ENCODE data around the gene C1orf226. TPM values are rescaled to one million over a fixed set of nuclear protein-coding genes. Genes with fewer than 3 reads are reported as not detected.

C1orf226 gene
- total RNA-seq, 1 experiment from 2014 or later = 4.3 TPM

DNA sequence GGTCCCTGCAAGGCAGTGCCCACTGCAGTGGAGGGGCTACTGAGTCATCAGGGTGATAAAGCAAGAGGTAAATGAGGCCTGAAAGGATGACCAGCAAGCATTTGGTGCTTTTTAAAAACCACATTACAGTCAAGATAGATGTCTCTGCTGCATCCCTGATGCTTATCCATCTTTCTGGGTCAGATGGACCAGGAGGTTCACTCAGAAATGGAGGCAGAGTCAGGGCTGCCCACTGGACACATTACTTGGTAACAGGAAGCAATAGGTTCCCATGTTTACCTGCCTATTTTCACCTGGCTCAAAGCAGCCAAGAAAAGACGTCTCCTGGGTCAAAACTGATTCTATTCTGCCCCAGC is 8.5 kb upstream of the C1orf226 start:
- TF ChIP-seq EZH2phosphoT487 (IDR thresholded peaks at IDR 0.05; ENCODE audit: borderline replicate concordance, low read length) (no peak), EZH2 (IDR thresholded peaks at IDR 0.05; ENCODE audit: low read length, unreplicated experiment) (no peak)
- TF ChIP-seq, protein P1, sequence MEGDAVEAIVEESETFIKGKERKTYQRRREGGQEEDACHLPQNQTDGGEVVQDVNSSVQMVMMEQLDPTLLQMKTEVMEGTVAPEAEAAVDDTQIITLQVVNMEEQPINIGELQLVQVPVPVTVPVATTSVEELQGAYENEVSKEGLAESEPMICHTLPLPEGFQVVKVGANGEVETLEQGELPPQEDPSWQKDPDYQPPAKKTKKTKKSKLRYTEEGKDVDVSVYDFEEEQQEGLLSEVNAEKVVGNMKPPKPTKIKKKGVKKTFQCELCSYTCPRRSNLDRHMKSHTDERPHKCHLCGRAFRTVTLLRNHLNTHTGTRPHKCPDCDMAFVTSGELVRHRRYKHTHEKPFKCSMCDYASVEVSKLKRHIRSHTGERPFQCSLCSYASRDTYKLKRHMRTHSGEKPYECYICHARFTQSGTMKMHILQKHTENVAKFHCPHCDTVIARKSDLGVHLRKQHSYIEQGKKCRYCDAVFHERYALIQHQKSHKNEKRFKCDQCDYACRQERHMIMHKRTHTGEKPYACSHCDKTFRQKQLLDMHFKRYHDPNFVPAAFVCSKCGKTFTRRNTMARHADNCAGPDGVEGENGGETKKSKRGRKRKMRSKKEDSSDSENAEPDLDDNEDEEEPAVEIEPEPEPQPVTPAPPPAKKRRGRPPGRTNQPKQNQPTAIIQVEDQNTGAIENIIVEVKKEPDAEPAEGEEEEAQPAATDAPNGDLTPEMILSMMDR (conservative IDR thresholded peaks at IDR 0.05; ENCODE audit: low read depth, low read length) = no peak
- DNase-seq (no peak), ATAC-seq (no peak)
- no peak overlapping the region for H3K9ac ChIP-seq (ENCODE audit: low read length)
- H3K4me3 ChIP-seq (ENCODE audit: low read length) = no peak overlapping the region
- H3K27me3 ChIP-seq (ENCODE audit: low read length) = no peaks in the 10 kb centered on the region
- intact Hi-C loops (cut with micrococcal nuclease) = no loop called here
- BruUV-seq (replicated peaks) = no TSS peak
- no peaks in the 10 kb centered on the region for H3F3A ChIP-seq (ENCODE audit: low read length, unreplicated experiment)
- no peaks in the 10 kb centered on the region for H3K9me3 ChIP-seq (ENCODE audit: low read length)
- H3K27ac ChIP-seq (ENCODE audit: low read length) = no peak overlapping the region
- no peak overlapping the region for H3K4me2 ChIP-seq (ENCODE audit: low read length)
- ChIA-PET POLR2A (ENCODE audit: unreplicated experiment) (no interaction called here), CTCF (no interaction called here)
- H3K79me2 ChIP-seq (ENCODE audit: low read length) = no peaks in the 10 kb centered on the region
- no peak overlapping the region for H2AFZ ChIP-seq (ENCODE audit: low read length)
- no peaks in the 10 kb centered on the region for H3K9me2 ChIP-seq (replicated peaks; ENCODE audit: low read length)
- H3K4me1 ChIP-seq (ENCODE audit: insufficient read depth, low read length) = peaks cover 28% of the 10 kb centered on the region
- H3K36me3 ChIP-seq (ENCODE audit: low read depth, low read length) = no peaks in the 10 kb centered on the region
- no peaks in the 10 kb centered on the region for H4K20me1 ChIP-seq (ENCODE audit: low read length)

DNA sequence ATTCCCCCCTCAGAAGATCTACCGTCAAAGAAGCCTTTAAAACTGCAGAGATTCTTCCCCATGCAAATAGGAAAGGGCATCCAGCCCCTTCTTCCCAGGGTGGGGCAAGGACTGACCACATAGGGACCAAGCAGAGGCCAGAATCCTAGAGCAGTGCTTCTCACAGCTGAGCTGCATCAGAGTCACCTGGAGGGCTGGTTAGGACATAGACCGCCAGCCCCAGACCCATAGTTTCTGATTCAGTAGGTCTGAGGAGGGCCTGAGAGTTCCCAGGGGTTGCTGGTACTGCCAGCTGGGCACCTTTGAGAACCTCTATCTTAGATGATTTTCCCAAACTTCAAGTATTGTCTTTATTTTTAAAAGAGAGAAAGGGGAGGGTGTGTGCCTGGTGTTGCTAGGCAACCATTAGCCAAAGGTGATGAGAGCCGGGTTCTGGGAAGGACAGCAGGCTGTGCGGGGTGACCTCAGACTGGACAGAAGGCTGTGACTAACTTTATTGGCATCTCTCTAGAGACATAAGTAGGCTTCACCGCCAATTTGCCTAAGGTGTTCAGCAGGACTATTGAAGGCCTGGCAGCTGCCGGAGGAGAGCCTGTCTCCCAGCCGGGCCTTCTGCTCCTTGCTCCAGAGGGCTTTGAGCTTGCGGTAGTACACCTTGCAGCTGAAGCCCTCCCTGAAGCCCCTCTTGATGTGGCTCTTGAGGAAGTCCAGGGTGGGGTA is 7.8 kb upstream of the C1orf226 start:
- Histone ChIP-seq H3F3A (ENCODE audit: low read length, unreplicated experiment) (no peaks in the 10 kb centered on the region), H3K27ac (ENCODE audit: low read length) (no peak overlapping the region), H3K4me1 (ENCODE audit: insufficient read depth, low read length) (peaks cover 28% of the 10 kb centered on the region), H3K79me2 (ENCODE audit: low read length) (no peaks in the 10 kb centered on the region), H3K9me3 (ENCODE audit: low read length) (no peaks in the 10 kb centered on the region), H3K36me3 (ENCODE audit: low read depth, low read length) (no peaks in the 10 kb centered on the region), H3K9ac (ENCODE audit: low read length) (no peak overlapping the region), H3K4me2 (ENCODE audit: low read length) (peak overlapping the region; percentile 23), H3K27me3 (ENCODE audit: low read length) (no peaks in the 10 kb centered on the region), H2AFZ (ENCODE audit: low read length) (no peak overlapping the region), H3K4me3 (ENCODE audit: low read length) (no peak overlapping the region), H3K9me2 (replicated peaks; ENCODE audit: low read length) (no peaks in the 10 kb centered on the region), H4K20me1 (ENCODE audit: low read length) (no peaks in the 10 kb centered on the region)
- ChIA-PET POLR2A (ENCODE audit: unreplicated experiment) (interaction anchor here (0.6 kb wide), 1 partner anchor 11 kb away, joined by 3 read pairs; no protein-coding TSS in a partner anchor), CTCF (interaction anchor here (0.5 kb wide), 1 partner anchor 8 kb away, joined by 3 read pairs; no protein-coding TSS in a partner anchor)
- intact Hi-C loops (cut with micrococcal nuclease) = no loop called here
- TF ChIP-seq EZH2phosphoT487 (IDR thresholded peaks at IDR 0.05; ENCODE audit: borderline replicate concordance, low read length) (no peak), EZH2 (IDR thresholded peaks at IDR 0.05; ENCODE audit: low read length, unreplicated experiment) (no peak)
- TF ChIP-seq, protein P1 (conservative IDR thresholded peaks at IDR 0.05; ENCODE audit: low read depth, low read length) = no peak
- DNase-seq (peak; percentile 94), ATAC-seq (peak; percentile 95)
- no TSS peak for BruUV-seq (replicated peaks)

DNA sequence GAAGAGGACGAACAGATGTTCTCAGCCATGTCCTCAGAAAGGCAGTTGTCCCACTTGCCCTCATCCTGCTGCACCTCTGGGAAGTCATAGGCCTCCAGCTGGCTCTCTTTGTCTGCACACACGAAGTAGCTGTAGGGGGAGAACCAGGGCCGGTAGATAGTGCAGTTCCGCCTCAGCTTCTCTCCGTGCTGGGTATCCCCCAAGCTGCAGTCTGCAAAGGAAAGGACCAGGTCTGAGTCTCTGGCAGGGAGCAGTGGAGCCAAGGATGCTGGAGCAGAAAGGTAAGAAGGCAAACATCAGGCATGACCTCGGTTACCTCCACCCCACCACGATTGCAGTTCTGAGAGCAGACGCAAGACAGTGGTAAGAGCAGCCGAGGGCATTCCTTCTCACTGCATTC is 7.1 kb upstream of the C1orf226 start:
- Histone ChIP-seq H3K79me2 (ENCODE audit: low read length) (no peaks in the 10 kb centered on the region), H3K27ac (ENCODE audit: low read length) (no peak overlapping the region), H2AFZ (ENCODE audit: low read length) (no peak overlapping the region), H3K9ac (ENCODE audit: low read length) (no peak overlapping the region), H3K4me2 (ENCODE audit: low read length) (peak overlapping the region; percentile 23), H4K20me1 (ENCODE audit: low read length) (no peaks in the 10 kb centered on the region), H3K27me3 (ENCODE audit: low read length) (no peaks in the 10 kb centered on the region), H3K36me3 (ENCODE audit: low read depth, low read length) (no peaks in the 10 kb centered on the region), H3K9me3 (ENCODE audit: low read length) (no peaks in the 10 kb centered on the region), H3K9me2 (replicated peaks; ENCODE audit: low read length) (no peaks in the 10 kb centered on the region), H3F3A (ENCODE audit: low read length, unreplicated experiment) (no peaks in the 10 kb centered on the region), H3K4me3 (ENCODE audit: low read length) (no peak overlapping the region), H3K4me1 (ENCODE audit: insufficient read depth, low read length) (peaks cover 28% of the 10 kb centered on the region)
- ChIA-PET POLR2A (ENCODE audit: unreplicated experiment) (no interaction called here), CTCF (no interaction called here)
- no peak for DNase-seq
- TF ChIP-seq, protein P1 (conservative IDR thresholded peaks at IDR 0.05; ENCODE audit: low read depth, low read length) = no peak
- BruUV-seq (replicated peaks) = no TSS peak
- no peak for ATAC-seq
- intact Hi-C loops (cut with micrococcal nuclease) = no loop called here

All from PC-3 (cell line).